Measurements from ENCODE around the gene CXCL8.
"Not testable (repeated sequence)": the region's sequence is repeated elsewhere in the genome, so short reads cannot be mapped to it uniquely, and the experiment has no call there.

The CXCL8 gene

DNA sequence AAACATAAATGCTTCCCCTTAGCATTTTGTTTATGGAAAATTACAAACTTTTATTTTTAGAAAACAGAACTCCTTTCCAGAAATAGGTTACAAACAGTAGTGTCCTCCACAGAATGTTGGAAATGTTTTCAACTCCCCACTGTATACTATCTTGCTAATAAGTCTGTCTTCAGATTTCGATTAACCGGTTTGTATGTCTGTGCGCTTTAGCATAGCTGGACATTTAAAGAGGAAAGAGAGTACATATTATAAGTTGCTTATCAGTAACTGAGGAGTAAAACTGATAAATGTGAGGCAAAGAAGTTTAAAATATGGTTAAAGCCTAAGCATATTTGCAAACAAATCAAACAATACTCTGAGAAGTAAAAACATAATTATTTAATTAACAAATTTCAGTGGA, 3.4 kb downstream of the CXCL8 start:
- no peak for DNase-seq

GRCh38 chr4:73744203-73744602, 3.8 kb downstream of the CXCL8 start:
- DNase-seq: no peak

- no peak for DNase-seq
Observed at GRCh38 chr4:73750730-73751129, 10.4 kb downstream of the CXCL8 start.

DNA sequence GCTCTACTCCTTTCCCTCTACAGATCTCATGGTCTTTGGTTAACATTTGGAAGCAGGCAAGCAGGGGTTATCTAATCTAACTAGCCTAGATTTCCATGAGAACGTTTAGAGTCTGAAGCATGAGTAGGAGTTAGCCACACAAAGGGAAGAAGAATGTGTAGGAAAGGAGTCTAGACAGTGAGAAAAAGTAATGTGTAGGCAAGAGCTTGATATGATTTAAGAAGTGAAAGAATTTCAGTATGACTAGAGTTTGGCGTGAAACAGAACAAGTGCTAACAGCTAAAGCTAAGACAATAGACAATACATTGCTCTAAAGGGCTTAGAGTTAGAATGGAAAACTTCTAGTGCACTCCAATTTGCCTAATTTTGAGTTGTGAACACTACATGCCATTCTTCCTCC, 10.8 kb downstream of the CXCL8 start:
- no peak for DNase-seq

GRCh38 chr4:73751830-73752229, 11.5 kb downstream of the CXCL8 start:
- DNase-seq: no peak

GRCh38 chr4:73752424-73752823, 12.1 kb downstream of the CXCL8 start:
- no peak for DNase-seq

DNA sequence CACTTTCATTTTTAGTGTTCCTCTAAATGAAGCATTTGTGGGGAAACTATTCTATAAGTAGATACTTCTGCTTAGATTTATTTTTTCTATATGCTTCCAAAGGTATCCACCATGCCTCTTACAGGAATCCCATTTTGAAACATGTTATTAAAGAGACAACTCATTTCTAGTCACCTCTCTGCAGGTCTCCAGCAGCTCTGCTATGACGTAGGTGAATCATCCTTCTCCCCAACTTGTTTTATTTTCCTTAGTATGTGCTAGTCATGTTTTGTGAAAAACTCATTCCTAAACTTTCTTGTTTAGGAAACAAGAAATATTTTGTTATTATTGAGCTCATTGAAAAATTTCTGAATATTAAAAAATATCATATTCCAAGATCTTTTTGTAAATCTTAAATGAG, 12.8 kb downstream of the CXCL8 start:
- DNase-seq: no peak

- no peak for DNase-seq
Observed at GRCh38 chr4:73754934-73755333, 14.6 kb downstream of the CXCL8 start.

- peak; percentile 6 for DNase-seq
Observed at GRCh38 chr4:73759357-73759756, 19.0 kb downstream of the CXCL8 start.

- no peak for DNase-seq
Observed at GRCh38 chr4:73761856-73762255, 21.5 kb downstream of the CXCL8 start.

DNA sequence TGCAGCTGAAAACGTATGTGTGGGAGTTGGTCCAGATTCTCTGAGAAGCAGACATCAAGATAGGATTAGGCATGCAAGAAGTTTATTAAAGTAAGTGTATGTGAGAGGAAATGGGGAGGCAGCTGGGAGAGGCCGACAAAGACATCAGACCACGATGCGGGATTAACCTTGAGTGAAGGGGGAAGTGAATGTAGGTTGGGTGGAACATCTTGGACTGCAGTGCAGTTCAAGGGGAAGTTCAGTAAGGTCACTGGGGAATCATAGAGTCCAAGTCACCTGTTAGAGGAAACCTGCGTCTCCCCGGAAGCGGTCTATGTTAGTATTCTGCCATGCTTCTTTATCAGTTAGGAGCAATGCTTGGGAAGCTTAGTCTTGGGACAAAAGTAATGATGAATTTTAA, 22.0 kb downstream of the CXCL8 start:
- DNase-seq: no peak

- no peak for DNase-seq
Observed at GRCh38 chr4:73763877-73764276, 23.5 kb downstream of the CXCL8 start.

DNA sequence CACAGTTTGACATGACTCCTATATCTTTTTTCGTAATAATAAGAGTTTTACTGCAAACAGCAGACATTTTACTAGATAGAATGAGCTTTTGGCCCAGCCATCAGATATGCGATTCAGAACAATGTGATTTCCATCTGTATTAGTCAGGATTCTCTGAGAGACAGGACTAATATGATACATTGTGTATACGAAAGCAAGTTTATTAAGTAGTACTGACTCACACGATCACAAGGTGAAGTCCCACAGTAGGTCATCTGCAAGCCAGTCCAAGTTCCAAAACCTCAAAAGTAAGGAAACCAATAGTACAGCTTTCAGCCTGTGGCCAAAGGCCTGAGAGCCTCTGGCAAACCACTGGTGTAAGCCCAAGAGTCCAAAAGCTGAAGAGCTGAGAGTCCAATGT, 24.1 kb downstream of the CXCL8 start:
- DNase-seq: no peak

DNA sequence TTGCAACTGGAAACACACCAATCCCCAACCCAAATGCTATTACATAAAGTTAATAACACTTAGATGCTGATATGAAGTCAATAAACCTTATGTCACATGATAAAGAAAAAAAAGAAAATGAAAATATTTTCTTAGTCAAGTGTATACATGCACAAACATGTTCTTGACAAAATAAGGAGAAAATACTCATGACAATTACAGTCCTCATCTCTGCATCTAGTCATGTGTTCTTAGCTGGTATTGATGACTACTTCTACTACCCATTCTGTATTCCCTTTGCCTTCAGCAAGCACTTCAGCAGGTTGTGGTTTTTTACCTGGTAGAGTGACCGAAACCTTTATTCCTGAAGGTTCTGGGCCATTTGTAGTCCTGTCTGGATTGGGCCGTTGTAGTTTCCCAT, 24.9 kb downstream of the CXCL8 start:
- DNase-seq: no peak

DNA sequence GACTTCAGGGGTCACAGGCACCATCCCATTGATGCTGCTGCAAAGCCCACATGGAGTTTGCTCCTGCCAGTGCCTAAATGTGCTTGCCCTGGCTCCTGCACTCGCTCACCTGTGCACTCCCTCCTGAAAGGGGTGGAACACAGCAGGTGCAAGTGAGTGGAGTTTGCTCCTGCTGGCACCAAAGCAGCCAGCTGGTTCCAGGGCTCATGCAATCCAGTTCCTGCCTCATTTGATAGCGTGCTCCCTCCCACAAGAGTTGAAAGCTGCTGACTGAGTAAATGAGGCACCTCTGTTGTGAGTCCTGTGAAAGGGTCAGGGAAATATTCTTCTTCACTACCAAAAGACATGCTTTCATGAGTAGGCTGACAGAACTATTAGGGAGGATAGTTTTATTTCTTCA, 30.5 kb downstream of the CXCL8 start:
- no peak for DNase-seq

DNA sequence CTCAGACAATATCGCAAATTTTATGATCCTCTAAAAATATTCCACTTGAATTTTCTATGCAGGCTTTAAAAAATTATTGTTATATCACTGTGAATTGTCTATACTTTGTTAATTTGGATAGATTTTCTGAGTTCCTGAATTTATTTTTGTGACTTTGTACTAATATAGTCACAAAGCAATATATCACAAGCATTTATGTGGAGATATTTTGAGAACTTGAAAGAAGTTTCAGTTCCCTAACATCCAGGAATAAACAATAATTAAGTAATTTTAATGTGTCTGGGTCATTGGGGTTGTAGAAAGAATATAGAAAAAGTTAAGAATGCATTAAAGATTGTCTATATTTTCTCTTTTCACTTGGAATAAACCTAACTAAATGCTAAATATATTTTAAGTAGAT, 32.0 kb downstream of the CXCL8 start:
- no peak for DNase-seq

GRCh38 chr4:73774406-73774805, 34.0 kb downstream of the CXCL8 start:
- not testable (repeated sequence) for DNase-seq

GRCh38 chr4:73776321-73776729, 36.0 kb downstream of the CXCL8 start:
- DNase-seq: peak; percentile 60

DNA sequence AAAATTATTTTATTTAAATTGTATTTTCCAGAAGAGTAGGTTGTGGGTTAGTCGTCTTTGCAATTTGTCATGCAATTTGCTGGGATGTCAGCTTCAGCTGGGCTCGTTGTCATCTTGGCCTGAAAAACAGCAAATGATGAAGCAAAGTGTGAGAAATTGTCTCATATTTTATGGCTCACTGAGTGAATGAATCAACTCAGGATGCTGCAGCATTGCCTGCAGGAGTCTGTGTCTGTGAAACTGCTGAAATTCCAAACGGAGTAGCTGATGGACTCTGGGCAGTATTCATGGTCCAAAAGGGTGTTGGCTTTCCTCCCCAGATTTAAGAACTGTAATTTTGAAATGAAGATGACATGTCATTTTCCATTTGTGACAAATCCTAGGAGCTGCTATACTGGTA, 37.2 kb downstream of the CXCL8 start:
- peak; percentile 24 for DNase-seq

- DNase-seq: no peak
Observed at GRCh38 chr4:73780243-73780642, 39.9 kb downstream of the CXCL8 start.

DNA sequence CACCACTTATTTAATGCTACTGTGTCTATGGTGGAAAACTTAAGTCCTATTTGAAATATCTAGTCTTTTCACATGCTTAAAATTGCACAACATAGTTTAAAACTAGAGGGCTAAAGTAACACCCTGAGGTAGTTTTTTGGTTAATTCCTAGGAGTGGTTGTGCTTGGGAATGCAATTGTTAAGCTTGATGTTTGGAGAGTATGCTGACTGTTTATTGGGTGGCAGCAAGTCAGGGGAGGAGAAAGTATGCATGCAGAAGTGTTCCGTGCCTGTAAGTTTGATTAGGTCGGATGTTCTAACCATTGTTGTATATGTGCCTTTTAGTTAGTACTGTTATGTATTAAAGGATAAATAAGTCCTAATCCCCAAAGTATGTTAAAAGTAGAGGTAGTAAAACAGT, 40.5 kb downstream of the CXCL8 start:
- DNase-seq: no peak

DNA sequence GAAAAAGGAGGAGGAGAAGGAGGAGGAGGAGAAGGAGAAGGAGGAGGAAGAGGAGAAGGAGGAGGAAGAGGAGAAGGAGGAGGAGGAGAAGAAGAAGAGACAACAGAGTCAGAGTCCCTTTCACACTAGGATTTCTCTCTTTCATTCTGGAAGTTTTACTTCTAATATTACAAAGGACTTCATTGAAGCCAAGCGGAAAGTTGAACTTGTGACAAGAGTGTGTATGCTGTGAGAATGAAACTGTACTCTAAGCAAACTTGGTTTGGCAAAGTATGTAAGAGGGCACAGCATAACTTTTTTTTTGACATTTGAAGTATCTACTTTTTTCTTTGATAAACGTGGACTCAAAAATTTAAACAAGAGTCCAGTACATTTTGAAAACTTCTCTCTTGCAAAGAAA, 48.0 kb downstream of the CXCL8 start:
- DNase-seq: no peak
